Kidney (tissue), 14 donors: ENCODE measurements around the gene FAT1. TPM values are rescaled to one million over a fixed set of nuclear protein-coding genes. Genes with fewer than 3 reads are reported as not detected.

Experiments
- DNase-seq, 5 donors: peaks; one replicate each; pipeline ENCODE4 v3.0.0-alpha.2; 2013 to 2020
- FAIRE-seq: peaks from 2 replicates; lab custom pipeline; 2012; peaks lifted over from hg19 to GRCh38; lab: Jason Lieb, UNC
- H3K27ac ChIP-seq, 2 donors: one replicate each; pipeline ENCODE4 v1.7.0; 2013; ENCODE audit warnings: low read depth in 2 of 2, low read length in 2 of 2, inconsistent platforms in 1 of 2
- H3K27me3 ChIP-seq: one replicate; pipeline ENCODE4 v1.7.1; 2013; ENCODE audit warnings: low read length, inconsistent platforms; ENCODE audit not compliant: control insufficient read depth, insufficient read depth
- H3K36me3 ChIP-seq, 3 donors: one replicate each; pipeline versions ENCODE4 v1.7.0 to v1.7.1; 2013; ENCODE audit warnings: low read length in 3 of 3, control low read depth in 1 of 3, inconsistent platforms in 1 of 3; ENCODE audit not compliant: insufficient read depth in 3 of 3, control insufficient read depth in 2 of 3
- H3K4me1 ChIP-seq, 3 donors: one replicate each; pipeline versions ENCODE4 v1.7.0 to v1.7.1; 2013; ENCODE audit warnings: low read length in 3 of 3, inconsistent platforms in 1 of 3, low read depth in 1 of 3; ENCODE audit not compliant: control insufficient read depth in 2 of 3, insufficient read depth in 2 of 3
- H3K4me3 ChIP-seq, 3 donors: one replicate each; pipeline versions ENCODE4 v1.7.0 to v1.8.1; 2013; ENCODE audit warnings: low read length in 3 of 3, control low read depth in 1 of 3, inconsistent platforms in 1 of 3
- H3K9ac ChIP-seq, 3 donors: one replicate each; pipeline versions ENCODE4 v1.7.0 to v1.7.1; 2013; ENCODE audit warnings: low read length in 3 of 3, control low read depth in 1 of 3, inconsistent platforms in 1 of 3
- H3K9me3 ChIP-seq, 3 donors: one replicate each; pipeline versions ENCODE4 v1.7.0 to v1.7.1; 2013; ENCODE audit warnings: low read length in 3 of 3, control low read depth in 1 of 3, inconsistent platforms in 1 of 3; ENCODE audit not compliant: control insufficient read depth in 2 of 3, insufficient read depth in 1 of 3
- intact Hi-C: fragments of 100-400 bp; cut with DNase I; formaldehyde crosslinking; loops from one replicate; pipeline ENCODE4 v1.11.1; 2022
- polyA plus RNA-seq: library from polyadenylated mRNA; stranded (reverse); fragments of 350-450 nt; fragmentation: Illumina TruSeq; extraction: RNeasy Lipid Tissue Mini Kit (QIAGEN cat#74804); gene quantifications from one replicate; pipeline ENCODE4 v1.2.3, GENCODE V29; 2014; ENCODE audit warnings: low read depth, low replicate concordance; ENCODE audit not compliant: insufficient read depth
- total RNA-seq: library from RNA; stranded (reverse); fragmentation: NEBNext Ultra II Directional; extraction: Animal tissue kit (Norgen Biotek cat#: 25700); gene quantifications from one replicate; pipeline ENCODE4 v1.2.1, GENCODE V29; 2021
- TF ChIP-seq, protein P1 (sequence below): IDR thresholded peaks from 3 replicates; pipeline ENCODE4 v1.5.1; 2012; ENCODE audit warnings: mild to moderate bottlenecking, moderate library complexity, borderline replicate concordance; ENCODE audit not compliant: insufficient read depth; ENCODE audit errors: extremely low read depth
- donor health status: control.
- donor health status: control.
- donor health status: control.
- donor health status: control.
- donor health status: control.
- donor health status: DM: yes; HTN: yes; CAD: no.
- donor health status: Normal renal cell carcinoma (clear cell type).

The FAT1 gene
- total and polyA plus RNA-seq, 2 donors from 2014 or later = 62.2 to 254 TPM

DNA sequence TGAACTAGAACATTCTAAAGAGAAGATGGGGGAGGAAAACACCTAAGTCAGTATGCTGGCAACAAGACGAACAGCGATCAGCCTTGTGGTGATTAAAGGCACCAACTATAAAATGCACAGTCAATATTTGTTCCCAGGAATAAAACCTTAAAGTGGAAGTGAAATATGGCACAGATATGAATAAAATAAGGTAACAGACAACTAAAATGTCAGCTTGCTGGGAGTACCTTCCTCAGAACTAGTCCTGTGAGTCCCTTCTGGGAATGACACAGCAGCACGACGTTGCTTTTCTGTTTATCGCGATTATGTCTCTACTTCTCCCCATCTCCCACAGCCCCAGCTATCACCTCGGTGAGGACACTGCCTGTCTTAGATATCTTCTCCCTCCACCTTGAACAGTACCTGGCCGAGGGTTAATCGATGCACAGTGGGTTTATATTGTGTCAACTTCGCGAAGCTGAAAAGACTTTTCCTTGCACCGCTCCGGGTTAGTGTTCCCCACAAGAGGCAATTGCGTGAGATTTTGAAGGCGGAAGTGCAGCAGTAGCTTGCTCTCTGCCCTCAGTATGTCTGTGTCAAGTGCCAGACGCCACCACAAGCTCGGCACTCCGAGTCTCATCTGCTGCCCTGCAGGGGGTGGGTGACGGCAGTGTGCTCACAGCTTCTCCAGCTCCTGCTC is 185.7 kb downstream of the FAT1 start:
- no peak overlapping the region for H3K27ac ChIP-seq
- H3K36me3 ChIP-seq = no peaks in the 10 kb centered on the region
- peak overlapping the region in 2 of 3 donors; percentile 19 to 51 for H3K4me3 ChIP-seq
- no peaks in the 10 kb centered on the region for H3K27me3 ChIP-seq
- H3K4me1 ChIP-seq = peaks cover 0 to 9% (median 2%) of the 10 kb centered on the region in 3 donors
- TF ChIP-seq, protein P1, sequence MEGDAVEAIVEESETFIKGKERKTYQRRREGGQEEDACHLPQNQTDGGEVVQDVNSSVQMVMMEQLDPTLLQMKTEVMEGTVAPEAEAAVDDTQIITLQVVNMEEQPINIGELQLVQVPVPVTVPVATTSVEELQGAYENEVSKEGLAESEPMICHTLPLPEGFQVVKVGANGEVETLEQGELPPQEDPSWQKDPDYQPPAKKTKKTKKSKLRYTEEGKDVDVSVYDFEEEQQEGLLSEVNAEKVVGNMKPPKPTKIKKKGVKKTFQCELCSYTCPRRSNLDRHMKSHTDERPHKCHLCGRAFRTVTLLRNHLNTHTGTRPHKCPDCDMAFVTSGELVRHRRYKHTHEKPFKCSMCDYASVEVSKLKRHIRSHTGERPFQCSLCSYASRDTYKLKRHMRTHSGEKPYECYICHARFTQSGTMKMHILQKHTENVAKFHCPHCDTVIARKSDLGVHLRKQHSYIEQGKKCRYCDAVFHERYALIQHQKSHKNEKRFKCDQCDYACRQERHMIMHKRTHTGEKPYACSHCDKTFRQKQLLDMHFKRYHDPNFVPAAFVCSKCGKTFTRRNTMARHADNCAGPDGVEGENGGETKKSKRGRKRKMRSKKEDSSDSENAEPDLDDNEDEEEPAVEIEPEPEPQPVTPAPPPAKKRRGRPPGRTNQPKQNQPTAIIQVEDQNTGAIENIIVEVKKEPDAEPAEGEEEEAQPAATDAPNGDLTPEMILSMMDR = no peak
- H3K9ac ChIP-seq = no peak overlapping the region
- intact Hi-C loops = no loop called here
- no peak for FAIRE-seq
- peaks cover 0 to 9% (median 0%) of the 10 kb centered on the region in 3 donors for H3K9me3 ChIP-seq
- DNase-seq = no peak

Other genes starting within 250 kb of the FAT1 start
- 1.5 TPM for gene MTNR1A, start 168.3 kb downstream of the FAT1 start, total RNA-seq
- not detected for gene MTNR1A, start 168.3 kb downstream of the FAT1 start, polyA plus RNA-seq